H1 (cell line): ENCODE results near the gene GALC.

Experiments used
- CEBPB ChIP-seq: IDR thresholded peaks from 2 replicates; pipeline ENCODE4 v1.6.1; 2012; ENCODE audit warnings: low read depth, low read length
- EP300 ChIP-seq, 2 experiments: IDR thresholded peaks; 1 replicate in 1 of 2; 2 replicates in 1 of 2; pipeline ENCODE4 v1.6.1; 2011 to 2012; ENCODE audit warnings: low read depth in 2 of 2, low read length in 2 of 2, mild to moderate bottlenecking in 2 of 2, borderline replicate concordance in 1 of 2, inconsistent platforms in 1 of 2, moderate library complexity in 1 of 2
- EZH2 ChIP-seq: fragments of 200-600 bp; sonication (generic); IDR thresholded peaks from 2 replicates; pipeline ENCODE4 v1.7.1; 2012; ENCODE audit warnings: low read depth, mild to moderate bottlenecking, moderate library complexity, low read length, inconsistent platforms; ENCODE audit not compliant: severe bottlenecking
- JUND ChIP-seq: IDR thresholded peaks from 2 replicates; pipeline ENCODE4 v1.6.1; 2011; ENCODE audit warnings: mild to moderate bottlenecking, improper control_type of control experiment, low read length
- POLR2A ChIP-seq, 2 experiments: IDR thresholded peaks; 1 replicate in 1 of 2; 2 replicates in 1 of 2; pipeline ENCODE4 v1.6.1; 2011; ENCODE audit warnings: low read depth in 2 of 2, low read length in 2 of 2, mild to moderate bottlenecking in 2 of 2; ENCODE audit errors: control extremely low read depth in 1 of 2
- POLR2AphosphoS5 ChIP-seq: IDR thresholded peaks from 2 replicates; pipeline ENCODE4 v1.6.1; 2011; ENCODE audit warnings: low read depth, low read length
- POU5F1 ChIP-seq: IDR thresholded peaks from 2 replicates; pipeline ENCODE4 v1.6.1; 2011; ENCODE audit warnings: low read depth, mild to moderate bottlenecking, low read length, moderate library complexity
- SAP30 ChIP-seq: fragments of 300-600 bp; sonication (generic); IDR thresholded peaks from 2 replicates; pipeline ENCODE4 v1.7.1; 2012; ENCODE audit warnings: low read length, moderate library complexity, mild to moderate bottlenecking, inconsistent platforms; ENCODE audit not compliant: insufficient read depth, insufficient replicate concordance
- TAF7 ChIP-seq: optimal IDR thresholded peaks from 2 replicates; pipeline ENCODE3; 2011; ENCODE audit warnings: low read depth, mild to moderate bottlenecking, inconsistent platforms, low read length, moderate library complexity, borderline replicate concordance
- TF ChIP-seq, protein P1 (sequence below), 3 experiments: IDR thresholded peaks; 1 replicate in 2 of 3; 2 replicates in 1 of 3; pipeline versions ENCODE4 v1.5.1 to v1.6.1; 2011; ENCODE audit warnings: low read length in 3 of 3, mild to moderate bottlenecking in 3 of 3, inconsistent platforms in 2 of 3, low read depth in 1 of 3, moderate library complexity in 1 of 3; ENCODE audit not compliant: insufficient read depth in 1 of 3; ENCODE audit errors: control extremely low read depth in 1 of 3
- TF ChIP-seq, protein P2 (sequence below): IDR thresholded peaks from 2 replicates; pipeline ENCODE4 v1.6.1; 2012; ENCODE audit warnings: inconsistent platforms

DNA sequence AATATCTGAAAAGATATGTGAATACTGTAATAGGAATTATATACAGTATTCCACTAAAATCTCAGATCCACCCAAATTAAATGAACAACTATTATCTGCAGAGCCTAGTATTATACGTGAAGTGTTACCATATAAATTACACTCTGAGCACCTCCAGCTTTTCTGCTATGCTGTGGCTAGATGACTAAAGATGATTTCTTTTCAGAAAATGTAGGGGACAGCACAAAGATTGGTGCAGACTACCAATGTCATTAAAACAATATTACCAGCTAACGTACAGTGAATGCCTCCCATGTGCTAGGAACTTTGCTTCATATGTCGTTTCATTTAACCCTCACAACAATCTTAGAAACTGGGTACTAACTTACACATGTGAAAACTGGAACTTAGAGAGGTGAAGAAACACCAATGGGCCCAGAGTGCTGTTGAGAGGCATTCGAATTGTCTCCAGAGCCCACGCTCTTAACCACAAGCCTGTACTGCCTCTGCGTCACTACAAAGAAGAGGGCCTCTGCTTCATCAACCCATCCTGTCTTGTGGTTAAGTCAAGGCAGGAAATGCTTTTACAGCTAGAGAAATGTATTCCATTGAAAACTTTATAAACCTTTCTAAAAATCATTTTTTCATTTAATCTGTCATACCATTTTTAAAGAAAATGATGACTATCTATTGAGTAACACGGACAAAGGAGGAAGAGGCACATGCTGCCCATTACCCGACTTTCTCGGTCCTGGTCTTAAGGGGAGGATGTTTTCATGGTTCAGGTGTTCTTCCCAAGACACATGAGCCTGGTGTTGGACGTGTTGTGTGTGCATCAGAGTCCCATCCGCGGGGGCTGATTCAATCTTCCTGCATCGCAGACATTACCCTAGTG lies 13.2 kb upstream of the GALC start:
- TF ChIP-seq, protein P1, sequence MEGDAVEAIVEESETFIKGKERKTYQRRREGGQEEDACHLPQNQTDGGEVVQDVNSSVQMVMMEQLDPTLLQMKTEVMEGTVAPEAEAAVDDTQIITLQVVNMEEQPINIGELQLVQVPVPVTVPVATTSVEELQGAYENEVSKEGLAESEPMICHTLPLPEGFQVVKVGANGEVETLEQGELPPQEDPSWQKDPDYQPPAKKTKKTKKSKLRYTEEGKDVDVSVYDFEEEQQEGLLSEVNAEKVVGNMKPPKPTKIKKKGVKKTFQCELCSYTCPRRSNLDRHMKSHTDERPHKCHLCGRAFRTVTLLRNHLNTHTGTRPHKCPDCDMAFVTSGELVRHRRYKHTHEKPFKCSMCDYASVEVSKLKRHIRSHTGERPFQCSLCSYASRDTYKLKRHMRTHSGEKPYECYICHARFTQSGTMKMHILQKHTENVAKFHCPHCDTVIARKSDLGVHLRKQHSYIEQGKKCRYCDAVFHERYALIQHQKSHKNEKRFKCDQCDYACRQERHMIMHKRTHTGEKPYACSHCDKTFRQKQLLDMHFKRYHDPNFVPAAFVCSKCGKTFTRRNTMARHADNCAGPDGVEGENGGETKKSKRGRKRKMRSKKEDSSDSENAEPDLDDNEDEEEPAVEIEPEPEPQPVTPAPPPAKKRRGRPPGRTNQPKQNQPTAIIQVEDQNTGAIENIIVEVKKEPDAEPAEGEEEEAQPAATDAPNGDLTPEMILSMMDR (IDR thresholded peaks at IDR 0.05; ENCODE audit: control extremely low read depth in 1 of 3, insufficient read depth in 1 of 3, low read depth in 1 of 3, low read length in 3 of 3) = no peak
- TF ChIP-seq EZH2 = no peak
- TF ChIP-seq POU5F1 = no peak
- TF ChIP-seq EP300 (IDR thresholded peaks at IDR 0.05; ENCODE audit: borderline replicate concordance in 1 of 2, low read depth in 2 of 2, low read length in 2 of 2) = no peak
- no peak for TF ChIP-seq TAF7
- no peak for TF ChIP-seq JUND
- TF ChIP-seq SAP30 = no peak
- TF ChIP-seq, protein P2, sequence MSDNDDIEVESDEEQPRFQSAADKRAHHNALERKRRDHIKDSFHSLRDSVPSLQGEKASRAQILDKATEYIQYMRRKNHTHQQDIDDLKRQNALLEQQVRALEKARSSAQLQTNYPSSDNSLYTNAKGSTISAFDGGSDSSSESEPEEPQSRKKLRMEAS = no peak
- TF ChIP-seq CEBPB = no peak
- TF ChIP-seq POLR2A (IDR thresholded peaks at IDR 0.05; ENCODE audit: control extremely low read depth in 1 of 2, low read depth in 2 of 2, low read length in 2 of 2) = no peak
- no peak for TF ChIP-seq POLR2AphosphoS5
